GM19239 (cell line): ENCODE measurements around the gene ACSS3.
"Not testable (repeated sequence)": the region's sequence is repeated elsewhere in the genome, so short reads cannot be mapped to it uniquely, and the experiment has no call there.

Experiments used
- DNase-seq: peaks from one replicate; pipeline ENCODE4 v3.0.0; 2011; ENCODE audit warnings: low spot score; ENCODE audit not compliant: insufficient read length
- FAIRE-seq: peaks from 2 replicates; lab custom pipeline; 2011; peaks lifted over from hg19 to GRCh38; lab: Jason Lieb, UNC

ACSS3 gene

DNA sequence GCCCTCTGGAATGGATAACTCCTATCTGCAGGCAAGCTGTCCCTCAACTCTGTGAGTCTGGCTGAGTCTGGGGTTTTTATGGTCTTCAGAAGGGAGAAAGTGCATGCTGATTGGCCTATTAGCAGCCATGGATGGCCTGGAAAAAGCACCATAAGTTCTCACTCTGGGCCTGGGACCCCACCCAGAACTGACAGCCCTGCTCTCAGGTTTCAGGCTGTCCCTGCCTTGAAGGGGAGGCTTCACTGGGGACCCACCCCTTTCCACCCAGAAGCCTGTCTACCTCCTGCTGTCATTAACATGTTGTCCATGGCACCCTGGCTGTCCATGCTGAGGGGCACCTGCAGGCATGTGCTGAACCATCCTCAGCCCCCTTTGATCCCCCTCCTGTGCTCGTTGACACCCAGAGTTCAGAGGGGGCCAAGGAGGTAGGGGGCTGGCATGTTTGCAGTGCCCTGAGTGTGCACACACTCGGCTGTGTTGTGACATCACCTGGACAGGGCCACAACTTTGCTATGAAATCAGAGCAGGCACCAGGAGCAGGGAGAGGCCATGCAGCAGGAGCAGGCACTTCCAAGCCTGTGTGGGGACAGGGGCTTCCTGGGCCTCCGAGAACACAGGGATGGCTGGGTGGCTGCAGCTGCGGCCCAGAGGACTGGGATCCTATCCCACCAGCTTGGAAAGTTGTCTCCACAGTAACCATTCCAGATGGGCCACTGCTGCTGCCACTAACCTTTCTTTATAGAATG lies 84.7 kb downstream of the ACSS3 start:
- DNase-seq (no peak), FAIRE-seq (no peak)

DNA sequence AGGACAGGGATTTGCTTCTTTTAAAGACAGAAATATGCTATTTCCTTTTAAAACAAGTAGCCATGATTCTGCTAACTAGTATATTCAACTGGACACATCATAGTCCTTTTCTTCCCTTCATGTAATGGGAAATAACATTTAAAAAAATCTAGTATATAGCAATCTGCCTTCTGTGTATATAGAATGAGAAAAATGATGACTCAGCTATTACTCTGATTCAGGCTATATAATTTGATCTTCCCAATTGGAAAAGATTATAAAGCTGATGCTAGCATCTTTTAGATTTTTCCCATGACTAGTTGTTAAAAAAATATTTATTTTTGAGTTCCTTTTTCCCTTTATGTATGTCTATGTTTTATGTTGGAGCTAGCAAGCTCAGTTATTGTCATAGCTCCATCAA lies 86.9 kb downstream of the ACSS3 start:
- no peak for FAIRE-seq
- no peak for DNase-seq

DNA sequence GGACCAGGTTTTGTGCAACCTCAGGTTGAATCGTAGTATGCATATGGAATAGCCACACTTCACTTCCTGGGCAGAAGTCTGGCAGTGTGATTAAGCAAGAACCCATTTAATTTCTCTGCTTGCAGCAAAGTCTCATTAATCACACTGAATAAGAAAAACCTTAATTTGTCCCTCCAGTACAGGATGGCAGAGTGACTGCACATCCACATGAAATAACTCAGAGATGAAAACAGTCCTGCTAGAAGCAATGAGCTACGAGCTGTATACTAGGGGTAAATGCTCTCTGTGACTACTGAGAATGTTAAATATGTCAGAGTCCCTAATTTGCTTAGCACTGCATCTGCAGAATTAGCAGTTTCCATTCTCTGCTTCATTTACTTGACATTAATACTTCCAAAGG lies 88.9 kb downstream of the ACSS3 start:
- FAIRE-seq (no peak), DNase-seq (no peak)

DNA sequence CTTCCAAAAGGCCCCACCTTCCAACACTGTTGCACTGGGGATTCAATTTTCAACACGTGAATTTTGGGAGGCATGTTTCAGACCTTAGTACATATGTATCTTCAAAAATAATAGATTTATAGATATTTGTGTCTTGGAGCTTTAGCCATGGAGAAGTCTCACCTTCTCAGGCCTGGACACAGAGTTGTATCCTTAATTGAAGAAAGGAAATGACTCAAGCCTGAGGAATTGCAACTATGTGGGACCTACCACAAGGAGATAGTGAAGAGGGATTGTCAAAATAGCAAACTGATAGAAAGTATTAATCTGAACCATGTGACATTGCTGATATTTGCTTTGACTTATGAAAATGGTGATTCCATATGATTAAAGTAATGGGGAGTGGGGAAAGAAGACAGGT lies 89.8 kb downstream of the ACSS3 start:
- no peak for DNase-seq
- FAIRE-seq: no peak

DNA sequence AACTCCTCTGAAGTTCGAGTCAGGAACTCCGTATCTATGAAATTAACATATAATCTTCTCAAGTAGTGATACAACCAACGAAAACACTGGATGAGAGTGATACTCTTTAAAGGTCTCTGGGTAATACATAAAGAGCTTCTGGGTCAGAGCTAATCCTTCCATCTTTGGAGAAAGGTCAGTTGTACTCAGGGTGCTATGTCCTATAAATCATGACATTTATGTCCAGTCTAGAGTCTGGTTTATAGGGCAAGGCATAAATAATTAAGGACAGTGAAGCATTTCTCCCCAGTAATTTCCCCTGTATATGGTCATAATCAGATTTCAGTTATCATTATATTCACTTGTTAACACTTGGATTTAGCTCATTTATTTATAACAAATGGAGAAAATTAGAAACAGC lies 90.6 kb downstream of the ACSS3 start:
- DNase-seq (no peak), FAIRE-seq (no peak)

DNA sequence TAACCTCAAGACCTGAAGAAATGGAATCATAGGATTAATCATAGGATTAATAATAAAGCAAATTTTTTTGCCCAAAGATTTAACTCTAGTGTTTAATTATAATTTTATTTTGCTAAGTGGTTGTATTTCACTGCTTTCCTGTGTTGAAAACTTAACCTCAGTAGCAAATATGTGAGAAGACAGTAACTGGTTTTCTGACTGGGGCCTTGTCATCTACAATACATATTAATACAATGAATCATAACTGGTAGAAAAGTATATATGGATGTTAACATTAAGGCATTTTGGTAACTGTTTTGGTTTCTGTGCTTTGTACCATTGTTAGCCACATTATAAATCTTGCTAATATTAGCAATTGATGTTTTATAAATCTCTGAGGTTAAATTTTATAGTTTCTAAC lies 92.2 kb downstream of the ACSS3 start:
- DNase-seq (no peak), FAIRE-seq (no peak)

DNA sequence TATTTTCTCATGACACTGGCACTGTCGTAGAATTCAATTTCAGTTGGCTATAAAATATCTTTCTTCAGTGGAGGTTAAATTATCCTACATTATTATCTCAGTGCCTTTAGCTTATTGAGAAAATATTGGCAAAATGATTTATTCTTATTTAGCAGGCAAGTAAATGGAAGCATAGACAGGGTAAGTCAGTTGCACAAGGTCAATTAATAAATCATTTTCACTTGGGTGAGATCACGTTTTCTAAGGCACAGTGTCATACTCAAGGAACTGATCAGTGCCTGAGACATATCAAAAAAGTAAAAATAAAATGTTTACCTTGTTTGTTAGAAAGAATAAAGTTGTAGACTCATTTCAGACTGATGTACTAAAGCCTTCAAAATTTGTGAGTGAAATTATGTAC lies 95.0 kb downstream of the ACSS3 start:
- DNase-seq (no peak), FAIRE-seq (peak; percentile 14)

DNA sequence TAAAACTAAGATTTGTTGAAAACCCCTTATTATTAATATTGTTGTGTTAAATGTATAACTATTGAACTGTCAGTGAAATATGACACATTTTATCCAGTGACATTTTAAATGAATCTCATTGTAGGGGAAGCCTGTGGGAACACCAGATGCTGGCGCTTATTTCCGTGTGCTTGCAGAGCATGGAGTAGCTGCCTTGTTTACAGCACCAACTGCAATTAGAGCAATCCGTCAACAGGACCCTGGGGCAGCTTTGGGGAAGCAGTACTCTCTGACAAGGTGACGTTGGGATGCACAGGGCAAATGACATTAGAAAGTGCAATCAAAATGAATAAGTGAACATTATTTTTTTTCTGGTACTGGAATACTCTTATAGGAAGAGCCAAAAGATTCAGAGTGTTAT lies 96.8 kb downstream of the ACSS3 start:
- FAIRE-seq (no peak), DNase-seq (no peak)

DNA sequence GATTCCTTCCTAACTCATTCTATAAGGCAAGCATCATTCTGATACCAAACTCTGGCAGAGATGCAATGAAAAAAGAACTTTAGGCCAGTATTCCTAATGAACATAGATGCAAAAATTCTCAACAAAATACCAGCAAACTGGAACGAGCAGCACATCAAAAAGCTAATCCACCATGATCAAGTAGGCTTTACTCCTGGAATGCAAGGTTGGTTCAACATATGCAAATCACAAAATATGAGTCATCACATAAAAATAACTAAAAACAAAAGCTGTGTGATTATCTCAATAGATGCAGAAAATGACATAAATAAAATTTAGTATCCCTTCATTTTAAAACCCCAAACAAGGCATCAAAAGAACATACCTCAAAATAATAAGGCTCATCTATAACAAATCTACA lies 98.9 kb downstream of the ACSS3 start:
- no peak for DNase-seq
- FAIRE-seq: no peak

DNA sequence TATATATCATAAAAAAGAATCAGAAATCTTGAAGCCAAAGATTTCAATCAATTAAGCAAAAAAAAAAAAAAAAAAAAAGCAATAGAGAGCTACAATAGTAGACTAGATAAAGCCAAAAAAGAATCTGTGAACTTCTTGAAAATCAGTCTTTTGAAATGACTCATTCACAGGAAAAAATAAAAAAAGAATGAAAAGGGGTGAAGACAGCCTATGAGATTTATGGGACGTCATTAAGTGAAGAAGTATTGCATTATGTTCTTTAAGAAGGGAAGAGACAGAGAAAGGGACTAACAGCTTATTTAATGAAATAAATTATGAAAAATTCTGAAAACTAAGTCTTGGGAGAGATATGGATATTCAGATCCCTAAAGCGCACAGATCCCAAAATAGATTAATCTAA lies 103.8 kb downstream of the ACSS3 start:
- DNase-seq: no peak
- no peak for FAIRE-seq

DNA sequence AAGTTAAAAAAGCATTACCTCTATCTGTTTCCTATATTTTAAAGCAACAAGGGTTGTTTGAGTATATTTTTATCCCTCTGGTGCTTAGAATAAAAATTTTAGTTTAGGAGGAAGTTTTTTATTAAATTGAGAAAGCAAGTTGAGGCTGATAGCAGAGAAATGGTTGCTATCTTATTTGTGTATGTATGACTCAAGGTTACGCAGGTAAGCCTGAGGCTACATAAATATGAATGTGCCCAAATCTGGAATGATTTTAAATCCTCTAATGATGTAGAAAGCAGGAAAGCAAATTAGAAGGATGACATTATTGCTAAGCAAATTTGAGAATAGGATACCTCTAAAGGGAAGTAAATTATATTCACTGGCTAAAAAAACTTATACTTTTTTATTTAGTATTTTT lies 109.8 kb downstream of the ACSS3 start:
- FAIRE-seq (no peak), DNase-seq (no peak)

DNA sequence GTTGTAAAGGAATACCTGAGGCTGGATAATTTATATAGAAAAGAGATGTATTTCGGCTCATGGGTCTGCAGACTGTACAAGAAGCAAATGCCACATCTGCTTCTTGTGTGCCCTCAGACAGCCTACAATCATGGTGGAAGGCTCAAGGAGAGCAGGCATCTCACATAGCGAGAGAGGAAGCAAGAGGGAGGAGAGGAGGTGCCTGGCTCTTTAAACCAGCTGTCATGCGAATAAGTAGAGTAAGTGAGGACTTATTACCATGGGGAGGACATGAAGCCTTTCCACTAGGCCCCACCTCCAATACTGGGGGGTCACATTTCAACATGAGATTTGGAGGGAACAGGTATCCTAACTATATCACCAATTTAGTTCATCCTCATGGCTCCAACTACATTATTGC lies 118.7 kb downstream of the ACSS3 start:
- no peak for FAIRE-seq
- no peak for DNase-seq

DNA sequence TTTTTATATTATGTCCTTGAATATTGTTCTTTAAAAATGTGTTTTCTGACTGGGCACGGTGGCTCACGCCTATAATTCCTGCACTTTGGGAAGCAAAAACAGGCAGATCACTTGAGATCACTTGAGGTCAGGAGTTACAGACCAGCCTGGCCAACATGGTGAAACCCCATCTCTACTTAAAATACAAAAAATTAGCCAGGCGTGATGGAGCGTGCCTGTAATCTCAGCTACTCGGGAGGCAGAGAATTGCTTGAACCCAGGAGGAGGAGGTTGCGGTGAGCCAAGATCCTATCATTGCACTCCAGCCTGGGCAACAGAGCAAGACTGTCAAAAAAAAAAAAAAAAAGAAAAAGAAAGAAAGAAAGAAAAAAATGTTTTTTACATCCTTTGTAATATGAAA lies 122.7 kb downstream of the ACSS3 start:
- not testable (repeated sequence) for DNase-seq, FAIRE-seq

DNA sequence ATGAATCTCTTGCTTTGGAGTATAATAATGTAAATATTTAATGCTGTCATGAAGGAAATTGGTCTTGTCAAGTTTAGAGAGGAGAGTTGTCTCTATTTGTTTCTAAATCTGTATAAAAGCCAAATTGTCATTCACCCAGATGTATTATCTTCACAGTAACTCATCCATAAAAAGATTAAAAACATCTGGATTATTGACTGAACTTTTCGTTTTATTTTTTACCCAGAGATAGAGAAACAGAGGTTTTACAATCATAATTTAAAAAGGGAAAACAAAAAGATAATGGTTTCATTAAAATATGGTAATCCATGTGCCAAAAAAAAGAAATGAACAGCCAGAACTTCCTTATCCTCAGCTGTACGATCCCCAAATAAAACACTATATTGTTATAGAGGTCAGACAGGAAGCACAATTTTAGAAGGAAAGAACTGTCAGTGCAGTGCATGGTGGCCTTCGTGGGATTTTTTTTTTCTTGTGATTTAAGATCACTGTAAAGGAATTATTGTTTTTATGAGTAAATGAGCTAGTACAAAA lies 125.9 kb downstream of the ACSS3 start:
- no peak for FAIRE-seq
- no peak for DNase-seq

DNA sequence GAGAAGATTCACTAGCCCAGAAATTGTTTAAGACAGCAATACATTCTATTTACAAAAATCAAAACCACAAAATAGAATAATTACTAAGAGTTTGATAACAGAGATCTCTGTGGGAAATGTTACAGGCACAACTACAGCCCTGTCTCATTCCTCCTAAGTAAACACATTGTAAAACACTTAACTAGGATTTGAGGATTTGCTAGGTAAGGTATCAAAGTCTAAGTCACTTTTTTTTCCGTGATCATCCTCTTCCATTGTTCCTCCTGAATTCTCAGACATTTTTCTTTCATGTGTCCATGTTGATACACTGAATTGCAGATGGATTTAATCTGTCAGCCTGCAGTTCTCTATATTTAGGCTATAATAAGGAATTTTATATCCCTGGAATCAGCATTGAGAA lies 127.5 kb downstream of the ACSS3 start:
- no peak for FAIRE-seq
- DNase-seq: no peak

DNA sequence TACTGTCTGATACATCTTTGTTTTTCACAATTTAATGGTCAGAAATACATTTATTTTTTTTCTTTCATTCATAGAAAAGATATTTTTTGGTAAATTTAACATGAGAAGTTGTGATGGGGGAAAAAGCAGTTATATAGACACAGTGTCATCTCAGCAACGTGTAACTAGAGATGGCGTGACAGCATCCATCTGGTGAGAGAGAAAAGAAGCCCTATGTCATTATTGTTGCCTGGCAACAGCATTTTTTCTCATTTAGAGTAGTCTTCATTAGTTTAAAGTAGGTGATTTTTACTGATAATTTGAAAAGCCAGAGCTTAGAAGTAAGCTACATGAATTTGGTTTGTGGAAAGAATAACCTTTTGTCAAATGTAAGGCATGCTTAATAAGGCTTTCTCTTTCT lies 128.6 kb downstream of the ACSS3 start:
- FAIRE-seq (no peak), DNase-seq (no peak)

DNA sequence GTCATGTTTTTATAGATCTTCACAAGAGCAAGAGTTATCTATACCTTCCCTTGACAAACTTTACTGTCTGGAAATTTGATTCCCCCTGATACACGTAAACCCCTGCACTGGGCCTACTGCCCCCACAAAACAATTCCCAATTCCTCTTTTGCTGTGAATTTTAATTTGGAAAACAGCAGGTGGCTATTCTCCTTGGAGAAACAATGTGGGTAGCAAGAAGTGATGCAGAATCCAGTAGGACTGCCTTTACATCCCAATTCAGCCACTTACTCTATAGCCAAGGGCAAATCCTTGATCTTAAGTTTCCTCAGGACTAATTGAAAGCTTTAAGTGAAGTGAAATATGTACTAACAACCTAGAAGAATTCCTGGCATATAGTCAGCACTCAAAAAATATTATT lies 129.3 kb downstream of the ACSS3 start:
- FAIRE-seq: no peak
- DNase-seq: no peak

DNA sequence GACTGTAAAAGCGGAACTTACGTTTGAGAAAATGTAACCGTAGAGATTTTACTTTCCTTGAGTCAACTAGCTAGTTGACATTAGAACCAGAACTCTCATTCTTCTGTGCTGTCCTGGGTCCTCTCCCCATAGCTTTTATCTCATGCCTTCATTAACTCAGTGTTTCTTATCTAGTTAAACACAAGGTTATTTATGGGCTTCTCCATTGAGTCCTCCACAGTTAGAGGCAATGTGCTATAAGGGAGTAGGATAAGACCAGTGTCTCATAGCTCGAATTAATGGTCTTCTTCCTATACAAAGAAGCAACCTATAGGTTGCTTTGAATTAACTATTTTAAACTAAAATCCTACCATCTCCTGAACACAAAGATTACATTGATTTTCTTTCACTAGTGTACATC lies 129.8 kb downstream of the ACSS3 start:
- no peak for FAIRE-seq
- no peak for DNase-seq

DNA sequence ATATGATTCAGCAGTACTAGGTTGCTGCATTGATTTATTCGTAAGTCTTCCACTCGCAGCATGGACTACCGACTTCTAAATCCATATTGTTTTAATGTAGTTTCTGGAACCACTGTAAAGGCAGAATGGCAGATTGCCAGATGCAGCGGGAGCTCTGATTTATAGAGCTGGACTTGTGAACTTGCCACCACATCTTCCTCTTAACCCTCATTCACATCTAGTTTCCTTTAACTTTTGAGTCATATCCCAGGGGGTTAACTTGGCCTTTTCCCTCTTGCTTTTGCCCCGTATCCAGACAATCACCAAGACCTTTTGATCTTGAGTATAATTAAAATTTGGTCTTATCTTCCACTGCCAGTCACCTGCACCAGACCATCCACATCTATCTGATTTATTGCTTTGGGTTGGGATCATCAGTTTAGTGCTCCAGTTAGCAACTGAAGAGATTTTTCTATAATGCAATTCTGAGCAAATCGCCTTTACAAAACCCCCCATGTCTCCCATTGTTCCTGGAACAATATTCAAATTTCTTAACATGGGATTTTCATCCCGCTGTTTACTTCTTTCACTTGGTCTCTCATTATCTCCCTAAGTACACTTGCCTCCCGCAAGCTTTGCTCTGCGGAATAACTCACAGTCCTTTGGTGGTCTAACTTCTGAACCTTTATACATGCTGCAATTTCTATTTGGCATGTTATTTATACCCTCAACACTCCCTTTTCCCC lies 130.5 kb downstream of the ACSS3 start:
- DNase-seq (no peak), FAIRE-seq (no peak)

DNA sequence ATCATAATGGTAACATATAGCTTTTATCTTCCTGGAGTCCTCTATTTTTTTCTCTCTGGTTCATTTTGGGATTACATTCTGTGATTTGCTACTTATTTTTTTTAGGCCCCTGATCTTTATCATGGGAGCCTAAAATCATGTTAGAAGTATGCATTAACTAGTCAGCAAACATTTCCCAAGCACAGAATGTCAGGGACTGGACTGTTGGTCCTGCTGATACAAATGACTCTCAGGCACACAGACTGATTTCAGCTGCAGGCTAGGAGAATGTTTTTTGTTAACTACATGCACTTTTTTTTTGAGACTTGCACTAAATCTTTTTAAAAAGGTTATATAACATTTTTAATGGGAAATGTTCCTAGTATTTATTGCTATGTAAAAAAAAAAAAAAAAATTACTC lies 131.1 kb downstream of the ACSS3 start:
- DNase-seq (no peak), FAIRE-seq (no peak)

DNA sequence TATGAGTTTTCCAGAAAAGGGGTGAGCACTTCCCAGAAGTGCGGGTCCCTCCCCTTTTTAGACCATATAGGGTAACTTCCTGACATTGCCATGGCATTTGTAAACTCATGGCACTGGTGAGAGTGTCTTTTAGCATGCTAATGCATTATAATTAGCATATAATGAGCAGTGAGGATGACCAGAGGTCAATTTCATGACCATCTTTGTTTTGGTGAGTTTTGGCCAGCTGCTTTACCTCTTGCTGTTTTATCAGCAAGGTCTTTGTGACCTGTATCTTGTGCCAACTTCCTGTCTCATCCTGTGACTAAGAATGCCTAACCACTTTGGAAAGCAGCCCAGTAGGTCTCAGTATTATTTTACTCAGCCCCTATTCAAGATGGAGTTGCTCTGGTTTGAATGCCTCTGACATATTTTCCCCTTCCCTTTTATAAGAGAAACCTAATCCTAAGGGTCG lies 131.9 kb downstream of the ACSS3 start:
- DNase-seq, FAIRE-seq: not testable (repeated sequence)

DNA sequence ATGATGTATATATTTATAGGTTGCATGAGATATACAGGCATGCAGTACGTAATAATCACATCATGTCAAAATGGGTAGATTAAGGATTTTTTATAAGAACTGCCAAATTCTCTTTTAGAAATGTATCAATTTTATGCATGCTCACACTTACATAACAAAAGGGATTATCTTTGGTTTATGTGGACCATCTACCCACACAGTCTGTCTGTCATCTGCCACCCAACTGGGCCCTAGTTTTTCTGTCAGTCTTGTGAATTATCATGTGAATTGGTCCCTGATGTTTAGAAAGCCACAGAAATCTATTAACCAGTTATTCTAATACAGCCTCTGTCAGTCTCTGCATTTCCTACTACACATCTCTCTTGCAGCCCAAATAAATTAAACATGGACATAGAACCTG lies 133.4 kb downstream of the ACSS3 start:
- FAIRE-seq: no peak

More for the DNA sequence above, 133.4 kb downstream of the ACSS3 start:
- DNase-seq: no peak
